ENCODE data around the gene ZIC2.

Gene ZIC2

GRCh38 chr13:99987154-99988019 lies 5.8 kb downstream of the ZIC2 start (continued):
- TF ChIP-seq, protein P1, sequence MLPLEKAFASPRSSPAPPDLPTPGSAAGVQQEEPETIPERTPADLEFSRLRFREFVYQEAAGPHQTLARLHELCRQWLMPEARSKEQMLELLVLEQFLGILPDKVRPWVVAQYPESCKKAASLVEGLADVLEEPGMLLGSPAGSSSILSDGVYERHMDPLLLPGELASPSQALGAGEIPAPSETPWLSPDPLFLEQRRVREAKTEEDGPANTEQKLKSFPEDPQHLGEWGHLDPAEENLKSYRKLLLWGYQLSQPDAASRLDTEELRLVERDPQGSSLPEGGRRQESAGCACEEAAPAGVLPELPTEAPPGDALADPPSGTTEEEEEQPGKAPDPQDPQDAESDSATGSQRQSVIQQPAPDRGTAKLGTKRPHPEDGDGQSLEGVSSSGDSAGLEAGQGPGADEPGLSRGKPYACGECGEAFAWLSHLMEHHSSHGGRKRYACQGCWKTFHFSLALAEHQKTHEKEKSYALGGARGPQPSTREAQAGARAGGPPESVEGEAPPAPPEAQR (tag by site-specific recombination; IDR thresholded peaks at IDR 0.05) = no peak
- TF ChIP-seq ZNF362 (tag by site-specific recombination; IDR thresholded peaks at IDR 0.05) = no peak
- TF ChIP-seq KLF1 (tag by site-specific recombination; IDR thresholded peaks at IDR 0.05) = no peak
- TF ChIP-seq ZNF558 (tag by site-specific recombination; IDR thresholded peaks at IDR 0.05) = no peak
- TF ChIP-seq ZNF324 (tag by site-specific recombination; IDR thresholded peaks at IDR 0.05) = no peak
- no peak for TF ChIP-seq ZNF670 (tag by site-specific recombination; IDR thresholded peaks at IDR 0.05; ENCODE audit: low read depth)
- TF ChIP-seq PRDM1 (tag by site-specific recombination; IDR thresholded peaks at IDR 0.05) = no peak
- TF ChIP-seq ZNF76 (tag by site-specific recombination; IDR thresholded peaks at IDR 0.05; ENCODE audit: borderline replicate concordance, low read depth) = no peak
- no peak for TF ChIP-seq SCRT2 (tag by site-specific recombination; IDR thresholded peaks at IDR 0.05)
- TF ChIP-seq TRIM28 (IDR thresholded peaks at IDR 0.05; ENCODE audit: borderline replicate concordance, low read length) = no peak
- TF ChIP-seq ZNF610 (tag by site-specific recombination; IDR thresholded peaks at IDR 0.05; ENCODE audit: borderline replicate concordance) = no peak
- TF ChIP-seq ZNF600 (tag by site-specific recombination; IDR thresholded peaks at IDR 0.05) = 0 out of 2 replicates have a peak, but pooled peaks have one; percentile 14
- no peak for TF ChIP-seq ZBTB8A (tag by site-specific recombination; IDR thresholded peaks at IDR 0.05)
- TF ChIP-seq ZNF830 (tag by site-specific recombination; IDR thresholded peaks at IDR 0.05; ENCODE audit: low read depth) = no peak
- TF ChIP-seq ZNF596 (tag by site-specific recombination; IDR thresholded peaks at IDR 0.05) = 0 out of 2 replicates have a peak, but pooled peaks have one; percentile 5
- TF ChIP-seq, protein P2, sequence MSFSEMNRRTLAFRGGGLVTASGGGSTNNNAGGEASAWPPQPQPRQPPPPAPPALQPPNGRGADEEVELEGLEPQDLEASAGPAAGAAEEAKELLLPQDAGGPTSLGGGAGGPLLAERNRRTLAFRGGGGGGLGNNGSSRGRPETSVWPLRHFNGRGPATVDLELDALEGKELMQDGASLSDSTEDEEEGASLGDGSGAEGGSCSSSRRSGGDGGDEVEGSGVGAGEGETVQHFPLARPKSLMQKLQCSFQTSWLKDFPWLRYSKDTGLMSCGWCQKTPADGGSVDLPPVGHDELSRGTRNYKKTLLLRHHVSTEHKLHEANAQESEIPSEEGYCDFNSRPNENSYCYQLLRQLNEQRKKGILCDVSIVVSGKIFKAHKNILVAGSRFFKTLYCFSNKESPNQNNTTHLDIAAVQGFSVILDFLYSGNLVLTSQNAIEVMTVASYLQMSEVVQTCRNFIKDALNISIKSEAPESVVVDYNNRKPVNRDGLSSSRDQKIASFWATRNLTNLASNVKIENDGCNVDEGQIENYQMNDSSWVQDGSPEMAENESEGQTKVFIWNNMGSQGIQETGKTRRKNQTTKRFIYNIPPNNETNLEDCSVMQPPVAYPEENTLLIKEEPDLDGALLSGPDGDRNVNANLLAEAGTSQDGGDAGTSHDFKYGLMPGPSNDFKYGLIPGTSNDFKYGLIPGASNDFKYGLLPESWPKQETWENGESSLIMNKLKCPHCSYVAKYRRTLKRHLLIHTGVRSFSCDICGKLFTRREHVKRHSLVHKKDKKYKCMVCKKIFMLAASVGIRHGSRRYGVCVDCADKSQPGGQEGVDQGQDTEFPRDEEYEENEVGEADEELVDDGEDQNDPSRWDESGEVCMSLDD (tag by site-specific recombination; IDR thresholded peaks at IDR 0.05) = no peak
- no peak for TF ChIP-seq ZBTB48 (tag by site-specific recombination; IDR thresholded peaks at IDR 0.05)
- no peak for TF ChIP-seq SETDB1 (IDR thresholded peaks at IDR 0.05; ENCODE audit: insufficient read length, low read length)
- TF ChIP-seq ZNF148 (tag by site-specific recombination; IDR thresholded peaks at IDR 0.05; ENCODE audit: borderline replicate concordance) = no peak
- no peak for TF ChIP-seq ZNF621 (tag by site-specific recombination; IDR thresholded peaks at IDR 0.05)
- TF ChIP-seq ZNF155 (tag by site-specific recombination; IDR thresholded peaks at IDR 0.05) = no peak
- no peak for TF ChIP-seq ZNF561 (tag by site-specific recombination; IDR thresholded peaks at IDR 0.05; ENCODE audit: borderline replicate concordance)
- TF ChIP-seq ZNF112 (tag by site-specific recombination; IDR thresholded peaks at IDR 0.05) = no peak
- TF ChIP-seq ZNF660 (tag by site-specific recombination; IDR thresholded peaks at IDR 0.05) = no peak
- TF ChIP-seq IKZF3 (tag by site-specific recombination; IDR thresholded peaks at IDR 0.05) = peak; percentile 67
- TF ChIP-seq, protein P3, sequence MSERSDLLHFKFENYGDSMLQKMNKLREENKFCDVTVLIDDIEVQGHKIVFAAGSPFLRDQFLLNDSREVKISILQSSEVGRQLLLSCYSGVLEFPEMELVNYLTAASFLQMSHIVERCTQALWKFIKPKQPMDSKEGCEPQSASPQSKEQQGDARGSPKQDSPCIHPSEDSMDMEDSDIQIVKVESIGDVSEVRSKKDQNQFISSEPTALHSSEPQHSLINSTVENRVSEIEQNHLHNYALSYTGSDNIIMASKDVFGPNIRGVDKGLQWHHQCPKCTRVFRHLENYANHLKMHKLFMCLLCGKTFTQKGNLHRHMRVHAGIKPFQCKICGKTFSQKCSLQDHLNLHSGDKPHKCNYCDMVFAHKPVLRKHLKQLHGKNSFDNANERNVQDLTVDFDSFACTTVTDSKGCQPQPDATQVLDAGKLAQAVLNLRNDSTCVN (tag by site-specific recombination; optimal IDR thresholded peaks at IDR 0.05) = no peak
- no peak for TF ChIP-seq ZNF292 (tag by site-specific recombination; IDR thresholded peaks at IDR 0.05; ENCODE audit: borderline replicate concordance, low read depth)
- TF ChIP-seq ZNF175 (tag by site-specific recombination; IDR thresholded peaks at IDR 0.05) = no peak
- no peak for TF ChIP-seq ZFP37 (tag by site-specific recombination; IDR thresholded peaks at IDR 0.05)
